Glomerular endothelial cell (primary cell): ENCODE results near the gene LTBP1. TPM values are rescaled to one million over a fixed set of nuclear protein-coding genes. Genes with fewer than 3 reads are reported as not detected.

Experiments used
- DNase-seq: peaks from one replicate; pipeline ENCODE4 v3.0.0-alpha.2; 2011; ENCODE audit warnings: low read depth, low spot score; ENCODE audit errors: extremely low read depth
- total RNA-seq: library from RNA; depleted of rRNA; stranded (reverse); fragments of >200 nt; gene quantifications from 2 replicates; pipeline ENCODE4 v1.2.3, GENCODE V29; 2015

LTBP1 gene
- total RNA-seq, 1 donor from 2014 or later = 63.4 TPM

GRCh38 chr2:33178209-33178608, 231.5 kb downstream of the LTBP1 start:
- DNase-seq = no peak

GRCh38 chr2:33180915-33181314, 234.2 kb downstream of the LTBP1 start:
- no peak for DNase-seq

- DNase-seq = no peak
Measured at GRCh38 chr2:33181466-33181865, 234.7 kb downstream of the LTBP1 start.

- no peak for DNase-seq
Measured at GRCh38 chr2:33184041-33184440, 237.3 kb downstream of the LTBP1 start.

DNA sequence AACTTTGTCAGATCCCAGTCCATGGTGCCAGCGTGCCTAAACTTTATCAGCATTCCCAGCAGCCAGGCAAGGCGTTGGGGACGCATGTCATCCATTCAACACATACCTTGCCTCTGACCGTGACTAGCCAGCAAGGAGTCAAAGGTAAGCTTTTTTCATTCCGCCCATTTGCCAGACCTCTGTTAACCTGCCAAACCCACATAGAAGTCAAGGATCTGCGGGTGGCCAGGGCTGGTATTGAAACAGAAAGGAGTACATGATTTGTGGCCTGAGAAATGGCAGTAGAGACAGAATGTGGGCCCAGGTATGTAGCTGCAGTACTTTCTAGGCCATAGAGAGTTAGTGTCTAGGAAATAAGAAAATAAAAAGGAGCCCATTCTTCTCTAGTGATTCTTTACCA, 240.2 kb downstream of the LTBP1 start:
- DNase-seq = no peak

DNA sequence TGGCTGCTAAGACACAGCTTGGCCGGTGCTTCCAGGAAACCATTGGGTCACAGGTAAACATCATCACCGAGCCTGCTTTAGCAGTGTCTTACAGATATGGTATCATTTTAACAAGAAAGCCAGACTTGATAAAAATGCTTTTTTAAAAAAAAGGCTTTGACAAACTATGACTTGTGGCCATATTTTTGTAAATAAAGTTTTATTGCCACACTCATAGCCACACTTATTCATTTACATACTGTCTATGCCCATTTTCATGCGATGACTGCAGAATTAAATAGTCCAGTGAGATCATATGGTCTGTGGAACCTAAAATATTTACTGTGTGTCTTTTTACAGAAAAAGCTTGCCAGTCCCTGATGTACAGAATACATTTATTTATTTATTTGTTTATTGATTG, 242.0 kb downstream of the LTBP1 start:
- no peak for DNase-seq

GRCh38 chr2:33190393-33190937, 243.7 kb downstream of the LTBP1 start:
- DNase-seq = no peak

GRCh38 chr2:33195891-33196290, 249.1 kb downstream of the LTBP1 start:
- DNase-seq = no peak

DNA sequence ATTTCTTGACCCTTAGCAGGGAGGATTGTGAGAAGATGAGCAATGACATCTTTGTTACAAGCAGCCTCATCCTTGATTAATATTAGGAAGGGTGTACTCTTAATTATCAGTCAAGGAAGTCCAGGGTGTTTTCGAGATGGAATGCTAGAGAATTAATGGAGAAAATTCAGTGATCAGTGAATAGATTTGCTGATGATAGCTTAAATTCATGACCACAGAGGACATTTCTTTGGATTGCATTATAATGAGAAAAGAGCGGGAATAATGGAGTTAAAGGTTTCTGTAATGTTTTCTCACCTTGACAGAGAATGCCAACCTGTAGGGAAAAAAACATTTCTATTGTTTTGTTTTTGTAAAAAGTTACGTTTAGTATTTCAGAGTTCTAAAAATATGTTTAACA, 249.9 kb downstream of the LTBP1 start:
- DNase-seq = no peak

DNA sequence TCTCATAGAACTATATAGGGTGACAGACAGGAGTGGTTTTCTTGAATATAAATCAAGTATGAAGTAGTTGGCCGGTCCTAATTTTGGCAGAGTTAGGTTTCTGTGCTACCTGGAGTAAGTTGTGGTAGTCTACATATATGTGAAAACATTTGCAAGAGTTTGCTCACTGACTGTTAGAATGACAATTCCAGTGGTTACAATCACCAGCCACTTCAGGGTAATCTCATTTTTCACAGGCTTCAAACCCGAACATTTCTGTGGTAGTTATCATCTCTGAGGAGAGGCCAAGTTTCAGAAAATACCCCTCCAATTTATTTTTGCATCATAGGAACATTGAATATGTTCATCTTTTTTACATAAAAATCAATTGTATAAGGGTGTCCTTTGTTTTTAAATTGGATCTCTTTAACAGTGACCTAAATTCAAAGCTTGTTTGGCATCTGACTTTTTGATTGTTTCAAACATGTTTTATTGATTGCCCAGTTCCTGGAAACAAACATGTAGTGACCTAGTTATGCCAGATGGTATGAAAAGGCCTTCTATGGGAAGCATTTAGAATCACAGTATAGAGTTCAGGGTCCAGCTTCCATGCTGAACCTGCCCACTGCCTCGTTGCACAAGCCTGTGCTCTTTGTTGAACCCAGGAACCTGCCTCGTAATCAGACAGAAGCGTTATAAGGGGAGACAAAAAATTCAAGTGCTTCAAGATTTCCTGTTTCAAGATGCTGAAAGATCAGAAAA, 250.6 kb downstream of the LTBP1 start:
- no peak for DNase-seq

DNA sequence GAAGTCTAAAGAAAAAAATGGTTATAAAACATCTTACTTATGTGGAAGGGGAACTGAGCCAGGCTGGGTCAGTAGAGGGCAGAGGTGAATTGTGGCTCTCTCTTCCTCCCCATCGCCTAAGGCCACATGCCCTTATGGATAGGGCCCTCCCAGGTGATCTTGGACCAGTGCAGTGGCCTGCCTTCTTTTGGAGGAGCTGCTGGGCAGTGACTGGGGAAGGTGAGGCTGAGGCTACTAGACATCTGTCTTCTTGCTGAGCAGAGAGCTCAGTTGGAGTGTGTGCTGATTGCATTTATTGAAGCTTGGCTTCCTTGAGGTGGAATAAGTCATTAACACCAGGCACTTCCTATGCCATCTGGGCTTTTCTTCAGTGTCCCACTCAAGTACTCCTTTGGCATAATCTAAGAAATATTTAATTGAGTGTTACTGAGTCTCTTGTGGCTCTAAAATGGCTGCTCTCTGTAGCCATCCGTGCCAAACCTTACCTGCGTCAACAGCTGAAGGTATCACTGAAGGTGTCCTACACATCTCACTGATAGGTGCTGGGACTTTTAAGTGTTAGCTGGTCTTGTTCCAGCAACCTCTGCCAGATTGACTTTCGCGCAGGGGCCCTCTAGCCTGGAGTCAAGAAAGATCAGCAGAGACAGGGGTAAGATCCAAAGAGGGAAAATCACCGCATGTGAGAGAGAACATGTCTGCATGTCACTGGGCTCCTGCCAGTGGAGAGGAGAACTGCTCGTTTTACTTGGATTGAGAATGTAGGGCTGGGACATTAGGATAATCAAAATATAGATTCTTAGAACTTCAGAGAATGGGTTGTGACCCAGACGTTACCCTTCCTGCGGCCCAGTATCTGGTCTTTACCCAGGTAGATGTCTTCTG, 256.1 kb downstream of the LTBP1 start:
- no peak for DNase-seq

DNA sequence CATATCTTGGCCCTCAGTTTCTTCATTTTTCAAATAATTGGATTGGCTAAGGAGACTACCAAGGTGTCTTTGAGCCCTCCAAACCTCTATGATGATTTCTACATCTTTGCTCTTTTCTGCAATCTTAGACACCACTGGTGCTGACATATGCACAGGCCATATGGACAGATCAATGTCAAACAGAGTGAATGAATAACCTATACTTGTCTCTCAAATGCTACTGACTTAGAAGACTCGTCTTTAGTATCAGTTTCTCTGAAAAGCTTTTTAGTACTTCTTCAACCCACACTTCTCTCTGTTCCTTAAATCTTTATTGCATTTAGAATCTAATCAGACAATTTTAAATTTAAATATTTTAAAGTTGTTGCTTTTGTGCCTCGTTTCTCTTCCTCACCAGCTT, 258.2 kb downstream of the LTBP1 start:
- DNase-seq = no peak

- DNase-seq = no peak
Measured at GRCh38 chr2:33205693-33206434, 259.1 kb downstream of the LTBP1 start.

- DNase-seq = no peak
Measured at GRCh38 chr2:33207151-33207740, 260.5 kb downstream of the LTBP1 start.

DNA sequence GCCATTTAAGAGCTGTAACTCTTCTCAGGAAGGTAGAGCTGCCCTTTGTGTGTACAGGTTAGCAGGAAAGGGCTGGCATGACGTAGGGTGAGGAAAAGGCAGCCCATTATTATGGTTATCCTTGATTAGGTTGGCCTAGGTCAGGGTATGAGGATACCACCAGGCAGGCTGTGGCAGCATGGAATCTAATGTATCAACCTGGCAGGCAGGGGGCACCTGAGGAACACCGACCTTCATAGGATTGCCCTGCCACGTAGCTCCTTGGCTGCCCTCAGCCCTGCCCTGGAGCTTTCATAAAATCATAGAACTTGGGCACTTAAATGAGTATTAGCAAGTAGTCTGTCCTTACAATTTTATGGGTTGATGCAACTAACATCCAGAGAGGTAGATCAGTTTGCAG, 261.6 kb downstream of the LTBP1 start:
- no peak for DNase-seq

GRCh38 chr2:33209976-33210375, 263.2 kb downstream of the LTBP1 start:
- DNase-seq = no peak

GRCh38 chr2:33210626-33211025, 263.9 kb downstream of the LTBP1 start:
- DNase-seq = peak; percentile 85

GRCh38 chr2:33212151-33212550, 265.4 kb downstream of the LTBP1 start:
- no peak for DNase-seq

- DNase-seq = no peak
Measured at GRCh38 chr2:33213244-33213643, 266.5 kb downstream of the LTBP1 start.

GRCh38 chr2:33213648-33214047, 266.9 kb downstream of the LTBP1 start:
- no peak for DNase-seq

- peak; percentile 96 for DNase-seq
Measured at GRCh38 chr2:33214436-33214835, 267.7 kb downstream of the LTBP1 start.
